Stomach (tissue), 9 donors: ENCODE measurements around the gene TECPR1. TPM values are rescaled to one million over a fixed set of nuclear protein-coding genes. Genes with fewer than 3 reads are reported as not detected.

Source experiments
- DNase-seq, 2 donors: peaks; one replicate each; pipeline versions ENCODE4 v3.0.0 to v3.0.0-alpha.2; 2013 to 2019
- H3K27ac ChIP-seq, 5 donors: fragments of 200-600 bp in 4 of 5; sonication (generic) in 4 of 5; one replicate each; pipeline ENCODE4 v1.5.1; 2013 to 2019; ENCODE audit warnings: mild to moderate bottlenecking in 1 of 5, moderate library complexity in 1 of 5
- H3K27me3 ChIP-seq, 3 donors: fragments of 200-600 bp; sonication (generic); one replicate each; pipeline ENCODE4 v1.5.1; 2017 to 2019; ENCODE audit warnings: mixed run types in 1 of 3
- H3K36me3 ChIP-seq, 4 donors: fragments of 200-600 bp; sonication (generic); 1 replicate in 3 of 4; 2 replicates in 1 of 4; pipeline ENCODE4 v1.5.1; 2016 to 2019
- H3K4me1 ChIP-seq, 4 donors: fragments of 200-600 bp; sonication (generic); one replicate each; pipeline ENCODE4 v1.5.1; 2016 to 2019
- H3K4me3 ChIP-seq, 4 donors: fragments of 200-600 bp; sonication (generic) in 3 of 4; one replicate each; pipeline ENCODE4 v1.5.1; 2016 to 2019; ENCODE audit warnings: mild to moderate bottlenecking in 1 of 4
- H3K9me3 ChIP-seq, 4 donors: fragments of 200-600 bp; sonication (generic); one replicate each; pipeline ENCODE4 v1.5.1; 2016 to 2019
- EP300 ChIP-seq: sonication (generic); formaldehyde crosslinking; IDR thresholded peaks from one replicate; pipeline ENCODE4 v1.6.1; 2017; ENCODE audit warnings: antibody characterized with exemption
- POLR2A ChIP-seq, 4 donors: fragments of 450-650 bp; IDR thresholded peaks; one replicate each; pipeline ENCODE4 v1.6.1; 2016; ENCODE audit warnings: antibody characterized with exemption in 4 of 4, control low read depth in 2 of 4, mild to moderate bottlenecking in 1 of 4, moderate library complexity in 1 of 4
- POLR2AphosphoS5 ChIP-seq, 3 donors: sonication (generic); formaldehyde crosslinking; IDR thresholded peaks; one replicate each; pipeline ENCODE4 v1.6.1; 2016; ENCODE audit warnings: antibody characterized with exemption in 3 of 3
- WGBS, 5 donors: extraction: QIAGEN DNeasy Blood & Tissue Kit in 3 of 5; methylation state at CpG; one replicate each; pipeline versions ENCODE4 v1.1.5 to v1.1.7; 2013 to 2018; 5-methylcytosine and 5-hydroxymethylcytosine counted together
- intact Hi-C: fragments of 100-400 bp; cut with DNase I; formaldehyde crosslinking; loops from one replicate; pipeline ENCODE4 v1.15.1; 2023; ENCODE audit warnings: low total_unique reads
- polyA plus RNA-seq, 3 donors: library from polyadenylated mRNA; stranded (reverse); fragments of 200-250 nt; gene quantifications; one replicate each; pipeline ENCODE4 v1.2.3, GENCODE V29; 2013
- total RNA-seq, 5 donors: library from RNA; depleted of rRNA; stranded (reverse); fragments of >200 nt; gene quantifications; one replicate each; pipeline versions ENCODE4 v1.1.0 to v1.2.3, GENCODE V29; 2014 to 2016
- TF ChIP-seq, protein P1 (sequence below), 7 experiments: fragments of 450-650 bp in 4 of 7; fragments of 200-600 bp in 3 of 7; sonication (generic) in 3 of 7; IDR thresholded peaks; one replicate each; pipeline ENCODE4 v1.5.1; 2016 to 2019; ENCODE audit warnings: antibody characterized with exemption in 7 of 7, control low read depth in 2 of 7, mild to moderate bottlenecking in 1 of 7
- donor health status: healthy with polysubstance abuse.
- donor health status: Bipolar disorder and iron deficiency.
- donor health status: healthy.

Gene TECPR1
- total and polyA plus RNA-seq, 8 donors, result 8.8 to 70.7 (median 28.8) TPM

DNA sequence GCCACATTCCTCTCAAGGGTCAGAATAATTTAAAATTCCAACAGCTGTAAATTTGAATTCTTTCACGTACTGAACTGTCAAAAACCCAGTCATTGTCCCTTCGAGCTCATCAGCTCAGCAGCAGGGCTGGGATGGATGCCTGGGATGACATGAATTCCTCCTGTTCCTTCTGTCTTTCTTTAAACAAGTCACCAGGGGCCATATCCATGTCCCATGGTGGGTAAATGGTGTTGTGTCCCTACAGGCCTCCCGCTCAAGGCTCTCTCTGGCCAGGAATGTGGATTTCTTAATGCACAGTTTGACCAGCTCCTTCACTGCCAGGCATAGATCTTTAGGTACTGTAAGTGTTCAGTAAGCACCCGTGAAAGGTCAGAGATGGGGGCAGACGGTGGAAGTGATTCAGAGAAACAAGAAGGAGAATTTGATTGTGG lies 13.8 kb upstream of the TECPR1 start:
- no peak for DNase-seq
- no peak overlapping the region for H3K27ac ChIP-seq
- peaks cover 0 to 16% (median 0%) of the 10 kb centered on the region in 4 donors for H3K4me1 ChIP-seq
- no peaks in the 10 kb centered on the region for H3K9me3 ChIP-seq
- no peaks in the 10 kb centered on the region for H3K27me3 ChIP-seq
- WGBS, 5 donors, result 80 to 88% (median 84%) methylated on average over 5 of the region's 5 CpGs
- no peak overlapping the region for H3K4me3 ChIP-seq
- no peak for TF ChIP-seq POLR2A (IDR thresholded peaks at IDR 0.05)
- TF ChIP-seq, protein P1, sequence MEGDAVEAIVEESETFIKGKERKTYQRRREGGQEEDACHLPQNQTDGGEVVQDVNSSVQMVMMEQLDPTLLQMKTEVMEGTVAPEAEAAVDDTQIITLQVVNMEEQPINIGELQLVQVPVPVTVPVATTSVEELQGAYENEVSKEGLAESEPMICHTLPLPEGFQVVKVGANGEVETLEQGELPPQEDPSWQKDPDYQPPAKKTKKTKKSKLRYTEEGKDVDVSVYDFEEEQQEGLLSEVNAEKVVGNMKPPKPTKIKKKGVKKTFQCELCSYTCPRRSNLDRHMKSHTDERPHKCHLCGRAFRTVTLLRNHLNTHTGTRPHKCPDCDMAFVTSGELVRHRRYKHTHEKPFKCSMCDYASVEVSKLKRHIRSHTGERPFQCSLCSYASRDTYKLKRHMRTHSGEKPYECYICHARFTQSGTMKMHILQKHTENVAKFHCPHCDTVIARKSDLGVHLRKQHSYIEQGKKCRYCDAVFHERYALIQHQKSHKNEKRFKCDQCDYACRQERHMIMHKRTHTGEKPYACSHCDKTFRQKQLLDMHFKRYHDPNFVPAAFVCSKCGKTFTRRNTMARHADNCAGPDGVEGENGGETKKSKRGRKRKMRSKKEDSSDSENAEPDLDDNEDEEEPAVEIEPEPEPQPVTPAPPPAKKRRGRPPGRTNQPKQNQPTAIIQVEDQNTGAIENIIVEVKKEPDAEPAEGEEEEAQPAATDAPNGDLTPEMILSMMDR (IDR thresholded peaks at IDR 0.05), result no peak
- no peak for TF ChIP-seq EP300
- TF ChIP-seq POLR2AphosphoS5 (IDR thresholded peaks at IDR 0.05), result no peak
- intact Hi-C loops, result no loop called here
- H3K36me3 ChIP-seq, result peaks cover 0 to 22% (median 11%) of the 10 kb centered on the region in 4 donors

DNA sequence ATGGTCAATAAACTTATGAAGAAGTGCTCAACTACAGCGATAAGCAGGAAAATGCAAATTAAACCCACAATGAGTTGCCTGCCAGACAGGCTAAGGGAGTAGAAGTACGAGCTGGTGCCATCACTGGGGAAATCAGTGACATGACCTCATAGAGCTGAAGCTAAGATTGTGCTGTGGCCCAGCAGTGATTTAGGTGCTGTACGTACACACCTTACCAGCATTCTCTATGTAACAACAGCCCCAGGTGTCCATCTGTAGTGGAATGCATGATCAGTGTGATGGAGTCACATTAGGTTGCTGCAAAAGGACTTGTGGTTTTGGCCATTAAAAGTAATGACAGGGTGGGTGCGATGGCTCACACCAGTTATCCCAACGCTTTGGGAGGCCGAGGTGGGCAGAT lies 5.7 kb upstream of the TECPR1 start:
- TF ChIP-seq, protein P1 (IDR thresholded peaks at IDR 0.05), result no peak
- no peak for TF ChIP-seq POLR2A (IDR thresholded peaks at IDR 0.05)
- no peak for TF ChIP-seq EP300
- TF ChIP-seq POLR2AphosphoS5 (IDR thresholded peaks at IDR 0.05), result no peak
- Histone ChIP-seq H3K27ac (no peak overlapping the region), H3K27me3 (no peaks in the 10 kb centered on the region), H3K36me3 (peaks cover 0 to 51% (median 41%) of the 10 kb centered on the region in 4 donors), H3K9me3 (no peaks in the 10 kb centered on the region), H3K4me1 (peaks cover 7 to 35% (median 13%) of the 10 kb centered on the region in 4 donors), H3K4me3 (no peak overlapping the region)
- intact Hi-C loops, result no loop called here
- 77 to 95% (median 90%) methylated on average over 6 of the region's 6 CpGs for WGBS, 5 donors
- DNase-seq, result no peak

DNA sequence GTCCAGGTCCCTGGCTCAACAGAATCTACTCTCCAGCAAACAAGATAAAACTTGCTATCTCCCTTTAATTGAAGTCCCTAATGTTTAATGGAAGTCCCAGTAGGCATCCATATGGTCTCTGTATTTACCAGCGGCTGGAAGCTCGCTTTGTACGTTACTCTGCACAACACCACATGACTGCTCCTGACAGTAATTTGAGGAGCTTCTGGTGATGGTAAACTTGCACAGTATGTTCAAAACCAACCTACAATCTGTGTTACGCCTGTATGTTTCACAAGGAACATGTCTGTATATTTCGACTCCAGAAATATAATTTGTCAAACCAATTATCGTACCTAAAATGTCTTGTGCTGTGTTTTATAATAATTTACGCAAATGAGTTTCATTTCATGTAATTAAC lies 4.4 kb upstream of the TECPR1 start:
- peaks cover 0 to 44% (median 37%) of the 10 kb centered on the region in 4 donors for H3K36me3 ChIP-seq
- H3K27me3 ChIP-seq, result no peaks in the 10 kb centered on the region
- no peaks in the 10 kb centered on the region for H3K9me3 ChIP-seq
- 84 to 95% (median 87%) methylated on average over 7 of the region's 7 CpGs for WGBS, 5 donors
- TF ChIP-seq, protein P1 (IDR thresholded peaks at IDR 0.05), result no peak
- TF ChIP-seq EP300, result no peak
- no peak for TF ChIP-seq POLR2A (IDR thresholded peaks at IDR 0.05)
- TF ChIP-seq POLR2AphosphoS5 (IDR thresholded peaks at IDR 0.05), result no peak
- DNase-seq, result no peak
- no peak overlapping the region for H3K27ac ChIP-seq
- intact Hi-C loops, result no loop called here
- no peak overlapping the region for H3K4me3 ChIP-seq
- H3K4me1 ChIP-seq, result peaks cover 11 to 41% (median 19%) of the 10 kb centered on the region in 4 donors

DNA sequence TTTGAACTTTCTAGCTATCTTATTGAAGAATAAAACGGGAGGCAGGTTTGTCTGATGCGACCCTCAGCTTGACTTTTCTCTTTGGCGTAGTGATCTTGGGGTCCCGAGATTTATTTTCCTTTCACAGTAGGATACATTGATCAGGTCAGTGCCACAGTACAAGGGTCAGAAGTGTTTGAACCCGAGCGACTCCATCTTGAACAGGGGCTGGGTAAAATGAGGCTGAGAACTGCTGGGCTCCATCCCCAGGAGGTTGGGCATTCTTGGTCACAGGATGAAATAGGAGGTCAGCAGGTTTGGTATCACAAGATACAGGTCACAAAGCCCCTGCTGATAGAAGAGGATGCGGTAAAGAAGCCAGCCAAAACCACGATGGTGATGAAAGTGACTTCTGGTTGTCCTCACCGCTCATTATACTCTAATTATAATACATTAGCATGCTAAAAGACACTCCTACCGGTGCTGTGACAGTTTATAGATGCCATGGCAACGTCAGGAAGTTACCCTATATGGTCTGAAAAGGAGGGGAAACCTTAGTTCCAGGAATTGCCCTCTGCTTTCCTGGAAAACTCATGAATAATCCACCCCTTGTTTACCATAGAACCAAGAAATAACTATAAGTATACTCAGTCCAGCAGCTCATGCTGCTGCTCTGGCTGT lies 3.0 kb upstream of the TECPR1 start:
- Histone ChIP-seq H3K27ac (no peak overlapping the region), H3K4me1 (peaks cover 25 to 55% (median 33%) of the 10 kb centered on the region in 4 donors), H3K36me3 (peaks cover 0 to 32% (median 27%) of the 10 kb centered on the region in 4 donors), H3K27me3 (no peaks in the 10 kb centered on the region), H3K9me3 (no peaks in the 10 kb centered on the region), H3K4me3 (no peak overlapping the region)
- DNase-seq, result no peak
- WGBS, 5 donors, result 74 to 84% (median 82%) methylated on average over 11 of the region's 11 CpGs
- intact Hi-C loops, result no loop called here
- no peak for TF ChIP-seq POLR2A (IDR thresholded peaks at IDR 0.05)
- no peak for TF ChIP-seq EP300
- no peak for TF ChIP-seq POLR2AphosphoS5 (IDR thresholded peaks at IDR 0.05)
- TF ChIP-seq, protein P1 (IDR thresholded peaks at IDR 0.05), result no peak
